ENCODE data around the gene ATG4A.

Gene ATG4A

DNA sequence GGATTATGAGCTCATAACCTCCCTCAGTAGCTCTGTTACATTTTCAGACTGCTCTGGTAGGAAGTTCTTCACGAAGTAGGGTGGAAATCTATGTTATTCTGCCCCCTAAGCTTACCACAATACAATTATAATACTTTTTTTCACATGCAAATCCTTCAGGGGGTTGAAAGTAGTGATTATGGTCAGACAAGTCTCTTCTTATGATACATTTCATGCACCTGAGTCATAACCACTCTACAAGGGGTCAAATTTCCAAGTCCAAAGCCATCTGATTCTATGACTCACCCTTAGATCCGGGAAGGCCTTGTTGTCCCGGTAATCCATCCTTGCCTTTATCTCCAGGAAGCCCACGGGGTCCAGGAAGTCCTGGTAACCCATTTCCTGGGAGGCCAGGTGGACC, 95.2 kb downstream of the ATG4A start:
- no peaks in the 10 kb centered on the region for H3K36me3 ChIP-seq
- H4K20me1 ChIP-seq = no peaks in the 10 kb centered on the region; the same call in 1 of the 2 replicates
- no peak overlapping the region for H3K4me2 ChIP-seq
- no peak overlapping the region for H3K4me3 ChIP-seq
- H3K9ac ChIP-seq = no peak overlapping the region
- no peak for TF ChIP-seq Cebpa-rat (IDR thresholded peaks at IDR 0.05)
- H3K4me1 ChIP-seq = no peaks in the 10 kb centered on the region
- no peaks in the 10 kb centered on the region for H3K9me3 ChIP-seq
- H3K27ac ChIP-seq = no peak overlapping the region
- H3K27me3 ChIP-seq = peaks cover 97% of the 10 kb centered on the region

DNA sequence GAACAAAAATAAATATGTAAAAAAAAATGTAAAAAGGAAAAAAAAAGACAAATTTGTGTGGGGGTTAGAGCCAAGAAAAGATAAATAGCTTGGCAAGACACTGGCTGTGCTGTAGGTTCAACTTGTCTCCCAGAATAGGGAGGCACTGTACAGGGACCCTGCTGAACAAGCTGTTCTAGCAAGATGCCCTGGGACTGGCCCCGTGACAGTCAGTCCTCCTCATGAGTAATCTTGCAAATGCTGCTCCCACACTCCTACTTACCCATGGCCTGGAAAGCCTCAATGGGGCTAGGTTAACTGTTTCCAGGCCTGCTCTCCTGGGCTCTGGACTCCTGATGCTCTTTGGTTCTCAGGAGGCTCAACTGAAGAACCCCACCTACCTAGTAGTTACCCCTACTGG, 106.8 kb downstream of the ATG4A start:
- Histone ChIP-seq H3K9ac (no peak overlapping the region), H3K4me2 (no peak overlapping the region), H4K20me1 (no peaks in the 10 kb centered on the region), H3K27ac (no peak overlapping the region), H3K4me1 (no peaks in the 10 kb centered on the region), H3K36me3 (no peaks in the 10 kb centered on the region), H3K9me3 (no peaks in the 10 kb centered on the region), H3K27me3 (peaks cover 91% of the 10 kb centered on the region), H3K4me3 (no peak overlapping the region)
- no peak for TF ChIP-seq Cebpa-rat (IDR thresholded peaks at IDR 0.05)

DNA sequence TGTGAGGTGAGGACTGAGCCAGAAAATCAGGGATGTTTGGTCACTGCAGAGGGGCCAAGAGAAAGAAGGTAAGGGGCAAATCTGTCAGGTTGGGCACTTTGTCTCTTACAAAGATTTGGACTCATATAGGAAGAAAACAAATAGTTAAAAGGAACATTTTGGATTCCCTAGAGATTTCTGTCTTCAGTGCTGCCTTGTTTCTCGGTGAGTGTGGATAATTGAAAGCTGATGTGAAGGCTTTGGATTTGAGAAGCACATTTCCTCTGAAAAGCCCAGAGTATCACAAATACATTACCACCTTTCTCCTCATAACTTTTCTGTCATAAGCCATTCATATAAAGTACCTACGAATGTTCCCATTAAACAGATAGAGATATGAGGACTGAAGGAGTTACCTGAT, 107.5 kb downstream of the ATG4A start:
- no peaks in the 10 kb centered on the region for H3K36me3 ChIP-seq
- H3K27me3 ChIP-seq = peaks cover 94% of the 10 kb centered on the region
- no peaks in the 10 kb centered on the region for H4K20me1 ChIP-seq
- no peak overlapping the region for H3K4me3 ChIP-seq
- no peaks in the 10 kb centered on the region for H3K4me1 ChIP-seq
- no peak overlapping the region for H3K4me2 ChIP-seq
- no peaks in the 10 kb centered on the region for H3K9me3 ChIP-seq
- no peak overlapping the region for H3K27ac ChIP-seq
- TF ChIP-seq Cebpa-rat (IDR thresholded peaks at IDR 0.05) = no peak
- no peak overlapping the region for H3K9ac ChIP-seq

DNA sequence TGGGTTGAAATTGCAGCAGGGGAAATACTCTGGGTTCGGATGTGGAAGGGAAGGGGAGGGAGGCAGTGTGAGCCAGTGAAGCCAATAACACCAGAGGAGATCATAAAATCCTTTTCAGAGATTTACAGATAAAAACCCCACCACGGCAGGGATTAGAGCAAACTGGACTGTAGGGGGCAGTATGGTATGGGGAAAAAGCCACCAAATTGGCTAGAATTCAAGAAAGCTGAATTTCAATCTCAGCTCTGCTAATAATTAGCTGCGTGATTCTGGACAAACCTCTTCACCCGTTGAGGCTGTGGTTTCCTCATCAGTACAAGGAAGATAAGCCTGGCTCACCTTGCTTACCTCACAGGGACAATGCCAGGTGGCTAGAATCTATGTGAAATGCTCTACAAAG, 108.1 kb downstream of the ATG4A start:
- no peaks in the 10 kb centered on the region for H4K20me1 ChIP-seq
- no peaks in the 10 kb centered on the region for H3K4me1 ChIP-seq
- H3K9me3 ChIP-seq = no peaks in the 10 kb centered on the region
- no peak overlapping the region for H3K9ac ChIP-seq
- H3K27ac ChIP-seq = no peak overlapping the region
- no peak overlapping the region for H3K4me2 ChIP-seq
- H3K36me3 ChIP-seq = no peaks in the 10 kb centered on the region
- H3K27me3 ChIP-seq = peaks cover 94% of the 10 kb centered on the region
- no peak overlapping the region for H3K4me3 ChIP-seq
- no peak for TF ChIP-seq Cebpa-rat (IDR thresholded peaks at IDR 0.05)

DNA sequence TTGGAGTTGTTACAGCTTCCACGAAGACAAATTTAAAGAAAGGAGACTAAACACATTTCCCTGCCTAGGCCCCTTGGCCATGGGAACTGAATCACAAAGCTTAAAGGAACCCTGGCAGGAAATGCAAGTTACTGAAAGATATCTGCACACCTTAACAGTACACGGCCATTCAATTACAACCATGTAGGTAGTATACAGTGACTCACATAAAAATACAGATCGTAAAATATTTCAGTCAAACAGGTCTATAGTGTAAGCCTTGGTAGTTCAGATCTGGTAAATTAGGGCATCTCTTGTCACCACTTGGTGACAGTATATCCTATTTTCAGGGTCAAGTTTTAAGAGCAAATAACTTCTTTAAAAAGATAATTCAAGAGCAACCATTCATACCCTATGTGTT, 112.0 kb downstream of the ATG4A start:
- H3K9me3 ChIP-seq = no peaks in the 10 kb centered on the region
- H3K4me2 ChIP-seq = no peak overlapping the region
- H3K27me3 ChIP-seq = peaks cover 87% of the 10 kb centered on the region
- no peak overlapping the region for H3K4me3 ChIP-seq
- H4K20me1 ChIP-seq = peaks cover 2% of the 10 kb centered on the region; the same call in 1 of the 2 replicates
- no peaks in the 10 kb centered on the region for H3K4me1 ChIP-seq
- no peak for TF ChIP-seq Cebpa-rat (IDR thresholded peaks at IDR 0.05)
- no peaks in the 10 kb centered on the region for H3K36me3 ChIP-seq
- H3K27ac ChIP-seq = no peak overlapping the region
- no peak overlapping the region for H3K9ac ChIP-seq

All from BLaER1 (cell line).